Activated CD4-positive, alpha-beta T cell treated with anti-CD3 and anti-CD28 coated beads for 48 hours (primary cell): ENCODE results near the gene TUT7.
"Not testable (repeated sequence)": the region's sequence is repeated elsewhere in the genome, so short reads cannot be mapped to it uniquely, and the experiment has no call there.

Experiments used
- DNase-seq: peaks from one replicate; pipeline ENCODE4 v3.0.0-alpha.2; 2020

Gene TUT7

GRCh38 chr9:86303316-86303975 lies 50.8 kb downstream of the TUT7 start:
- DNase-seq, result peak; percentile 57

GRCh38 chr9:86301686-86302085 lies 52.5 kb downstream of the TUT7 start:
- DNase-seq, result no peak

- no peak for DNase-seq
Observed at GRCh38 chr9:86300701-86301100, 53.5 kb downstream of the TUT7 start.

GRCh38 chr9:86298873-86299272 lies 55.3 kb downstream of the TUT7 start:
- DNase-seq, result no peak

GRCh38 chr9:86290341-86290740 lies 63.9 kb downstream of the TUT7 start:
- DNase-seq, result not testable (repeated sequence)

GRCh38 chr9:86288499-86289198 lies 65.6 kb downstream of the TUT7 start:
- DNase-seq, result no peak

GRCh38 chr9:86287013-86287412 lies 67.2 kb downstream of the TUT7 start:
- DNase-seq, result peak; percentile 37

GRCh38 chr9:86286278-86286677 lies 67.9 kb downstream of the TUT7 start:
- no peak for DNase-seq

GRCh38 chr9:86285261-86285660 lies 68.9 kb downstream of the TUT7 start:
- no peak for DNase-seq

GRCh38 chr9:86282979-86283535 lies 71.2 kb downstream of the TUT7 start:
- DNase-seq, result no peak

- peak; percentile 99 for DNase-seq
Observed at GRCh38 chr9:86282077-86282978, 71.9 kb downstream of the TUT7 start, which contains the start of gene ISCA1. TSS of gene ISCA1 (minus strand) at chr9:86282538. CDS start at chr9:86282458, 80 bp downstream.

GRCh38 chr9:86281593-86282076 lies 72.6 kb downstream of the TUT7 start:
- DNase-seq, result no peak

GRCh38 chr9:86280580-86280979 lies 73.6 kb downstream of the TUT7 start:
- no peak for DNase-seq

GRCh38 chr9:86279839-86280238 lies 74.4 kb downstream of the TUT7 start:
- no peak for DNase-seq

- DNase-seq, result no peak
Observed at GRCh38 chr9:86277072-86277471, 77.1 kb downstream of the TUT7 start.

- no peak for DNase-seq
Observed at GRCh38 chr9:86275962-86276361, 78.2 kb downstream of the TUT7 start.

GRCh38 chr9:86274821-86275643 lies 79.2 kb downstream of the TUT7 start:
- DNase-seq, result no peak

GRCh38 chr9:86272221-86272620 lies 82.0 kb downstream of the TUT7 start:
- no peak for DNase-seq

GRCh38 chr9:86263876-86264275 lies 90.3 kb downstream of the TUT7 start:
- no peak for DNase-seq

GRCh38 chr9:86262492-86262891 lies 91.7 kb downstream of the TUT7 start:
- no peak for DNase-seq

GRCh38 chr9:86259557-86259956 lies 94.7 kb downstream of the TUT7 start, which contains the start of gene C9orf153:
TSS of gene C9orf153 (minus strand) at chr9:86259657. CDS start at chr9:86229603, 30,054 bp downstream.
- DNase-seq, result no peak

- DNase-seq, result no peak
Observed at GRCh38 chr9:86257391-86257790, 96.8 kb downstream of the TUT7 start.
